IPS DF 4.7 (cell line): ENCODE measurements around the gene SYNJ1.
"Not testable (repeated sequence)": the region's sequence is repeated elsewhere in the genome, so short reads cannot be mapped to it uniquely, and the experiment has no call there.

ENCODE experiments used
- DNase-seq: peaks from one replicate; pipeline ENCODE4 v3.0.0-alpha.2; 2013; ENCODE audit warnings: low spot score; ENCODE audit errors: extremely low read depth

Gene SYNJ1

GRCh38 chr21:32739946-32740345, 12.1 kb upstream of the SYNJ1 start:
- no peak for DNase-seq

- DNase-seq = not testable (repeated sequence)
Observed at GRCh38 chr21:32736083-32736482, 8.3 kb upstream of the SYNJ1 start.

- DNase-seq = no peak
Observed at GRCh38 chr21:32735524-32735923, 7.7 kb upstream of the SYNJ1 start.

- no peak for DNase-seq
Observed at GRCh38 chr21:32733990-32734613, 6.3 kb upstream of the SYNJ1 start.

GRCh38 chr21:32733356-32733755, 5.5 kb upstream of the SYNJ1 start:
- DNase-seq = no peak

GRCh38 chr21:32732544-32732943, 4.7 kb upstream of the SYNJ1 start:
- no peak for DNase-seq

- DNase-seq = no peak
Observed at GRCh38 chr21:32728848-32729247, 1.0 kb upstream of the SYNJ1 start.

- DNase-seq = no peak
Observed at GRCh38 chr21:32728456-32728839, 635 bp upstream of the SYNJ1 start.

- DNase-seq = no peak
Observed at GRCh38 chr21:32726839-32727686, 750 bp downstream of the SYNJ1 start.

GRCh38 chr21:32719085-32719484, 8.7 kb downstream of the SYNJ1 start:
- DNase-seq = no peak

GRCh38 chr21:32717851-32718316, 9.9 kb downstream of the SYNJ1 start:
- no peak for DNase-seq

- no peak for DNase-seq
Observed at GRCh38 chr21:32716486-32716885, 11.3 kb downstream of the SYNJ1 start.

- DNase-seq = no peak
Observed at GRCh38 chr21:32713726-32714125, 14.1 kb downstream of the SYNJ1 start.

GRCh38 chr21:32712641-32713040, 15.2 kb downstream of the SYNJ1 start:
- DNase-seq = no peak

- no peak for DNase-seq
Observed at GRCh38 chr21:32712043-32712442, 15.8 kb downstream of the SYNJ1 start.

GRCh38 chr21:32710987-32711386, 16.8 kb downstream of the SYNJ1 start:
- DNase-seq = no peak

GRCh38 chr21:32710069-32710784, 17.6 kb downstream of the SYNJ1 start:
- no peak for DNase-seq

GRCh38 chr21:32708069-32708468, 19.7 kb downstream of the SYNJ1 start:
- no peak for DNase-seq

GRCh38 chr21:32705901-32706300, 21.9 kb downstream of the SYNJ1 start:
- DNase-seq = no peak

GRCh38 chr21:32705139-32705538, 22.7 kb downstream of the SYNJ1 start:
- no peak for DNase-seq

GRCh38 chr21:32702702-32703101, 25.1 kb downstream of the SYNJ1 start:
- no peak for DNase-seq
